DND-41 (cell line): ENCODE measurements around the gene RBFOX2.

Experiments used
- EZH2 ChIP-seq: IDR thresholded peaks from 3 replicates; pipeline ENCODE4 v1.6.1; 2012; ENCODE audit warnings: borderline replicate concordance, low read depth, mild to moderate bottlenecking, moderate library complexity, low read length, inconsistent platforms; ENCODE audit not compliant: severe bottlenecking
- TF ChIP-seq, protein P1 (sequence below): IDR thresholded peaks from 2 replicates; pipeline ENCODE4 v1.5.1; 2012; ENCODE audit warnings: borderline replicate concordance, low read length, moderate library complexity, mild to moderate bottlenecking; ENCODE audit not compliant: poor library complexity, severe bottlenecking; ENCODE audit errors: extremely low read depth

DNA sequence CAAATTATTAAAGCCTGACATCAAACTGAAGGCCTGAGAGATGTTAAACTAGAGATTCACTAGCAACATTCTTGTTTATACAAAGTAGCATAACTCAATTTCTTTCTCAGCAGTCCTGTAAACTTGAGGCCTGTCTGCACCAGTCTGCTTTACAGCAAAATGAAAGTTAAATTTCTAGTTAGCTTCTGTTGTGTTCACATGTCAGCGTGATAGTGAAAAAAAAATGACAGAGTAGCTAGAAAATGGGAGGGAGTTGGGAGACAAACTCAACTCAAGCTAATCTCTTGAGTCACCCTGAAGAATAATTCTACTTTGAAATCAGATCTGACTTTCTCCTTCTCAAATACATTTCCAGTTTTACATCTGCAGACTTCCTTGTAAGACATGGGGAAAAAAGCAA, 6.5 kb downstream of the RBFOX2 start:
- TF ChIP-seq, protein P1, sequence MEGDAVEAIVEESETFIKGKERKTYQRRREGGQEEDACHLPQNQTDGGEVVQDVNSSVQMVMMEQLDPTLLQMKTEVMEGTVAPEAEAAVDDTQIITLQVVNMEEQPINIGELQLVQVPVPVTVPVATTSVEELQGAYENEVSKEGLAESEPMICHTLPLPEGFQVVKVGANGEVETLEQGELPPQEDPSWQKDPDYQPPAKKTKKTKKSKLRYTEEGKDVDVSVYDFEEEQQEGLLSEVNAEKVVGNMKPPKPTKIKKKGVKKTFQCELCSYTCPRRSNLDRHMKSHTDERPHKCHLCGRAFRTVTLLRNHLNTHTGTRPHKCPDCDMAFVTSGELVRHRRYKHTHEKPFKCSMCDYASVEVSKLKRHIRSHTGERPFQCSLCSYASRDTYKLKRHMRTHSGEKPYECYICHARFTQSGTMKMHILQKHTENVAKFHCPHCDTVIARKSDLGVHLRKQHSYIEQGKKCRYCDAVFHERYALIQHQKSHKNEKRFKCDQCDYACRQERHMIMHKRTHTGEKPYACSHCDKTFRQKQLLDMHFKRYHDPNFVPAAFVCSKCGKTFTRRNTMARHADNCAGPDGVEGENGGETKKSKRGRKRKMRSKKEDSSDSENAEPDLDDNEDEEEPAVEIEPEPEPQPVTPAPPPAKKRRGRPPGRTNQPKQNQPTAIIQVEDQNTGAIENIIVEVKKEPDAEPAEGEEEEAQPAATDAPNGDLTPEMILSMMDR: no peak
- TF ChIP-seq EZH2: no peak
